NT2/D1 (cell line): ENCODE data around the gene KATNAL1.

Experiments
- SUZ12 ChIP-seq: IDR thresholded peaks from 2 replicates; pipeline ENCODE4 v1.6.1; 2011; ENCODE audit not compliant: insufficient read length, insufficient read depth; ENCODE audit errors: extremely low read depth
- YY1 ChIP-seq: IDR thresholded peaks from 2 replicates; pipeline ENCODE4 v1.6.1; 2011; ENCODE audit not compliant: insufficient read length, insufficient read depth
- ZNF274 ChIP-seq: IDR thresholded peaks from 2 replicates; pipeline ENCODE4 v1.6.1; 2011; ENCODE audit warnings: mild to moderate bottlenecking, low read depth, low read length

DNA sequence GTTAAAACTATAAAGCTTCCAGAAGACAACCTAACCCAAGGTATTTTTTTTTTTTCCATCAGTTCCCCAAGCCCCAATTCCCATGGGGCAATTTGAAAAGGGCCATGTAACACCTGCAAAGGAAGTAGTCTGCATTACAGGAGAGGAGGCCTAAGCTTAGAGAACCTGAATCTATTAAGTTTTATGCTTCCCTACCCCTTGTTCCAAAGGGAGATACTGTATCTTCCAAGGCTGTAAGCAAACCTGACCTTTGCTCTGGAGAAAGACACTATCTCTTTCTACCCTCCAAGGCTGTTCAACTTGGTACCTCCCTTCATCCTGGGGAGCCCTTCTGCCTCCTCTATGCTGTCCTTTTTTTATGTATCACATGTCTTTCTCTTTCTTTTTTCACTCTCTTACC lies 15.0 kb downstream of the KATNAL1 start:
- TF ChIP-seq ZNF274 (no peak), YY1 (no peak), SUZ12 (no peak)
